Heart right ventricle (tissue), 16 donors: ENCODE data around the gene NTRK1. TPM values are rescaled to one million over a fixed set of nuclear protein-coding genes. Genes with fewer than 3 reads are reported as not detected.

Source experiments
- ATAC-seq, 8 donors: fragments of 200-7000 bp; cut with Tn5 transposase; one replicate each; pipeline ENCODE4 v1.9.1; 2020; ENCODE audit warnings: mild to moderate bottlenecking in 8 of 8, moderate library complexity in 8 of 8, moderate number of reproducible peaks in 1 of 8
- DNase-seq, 2 donors: peaks; one replicate each; pipeline ENCODE4 v3.0.0-alpha.2; 2020
- H3K27ac ChIP-seq, 10 donors: fragments of 200-600 bp; sonication (generic) in 2 of 10; one replicate each; pipeline versions ENCODE4 v1.5.0 to v1.8.0; 2020 to 2022; ENCODE audit warnings: mild to moderate bottlenecking in 3 of 10
- H3K27me3 ChIP-seq, 7 donors: fragments of 200-600 bp; one replicate each; pipeline ENCODE4 v1.8.0; 2021 to 2022; ENCODE audit warnings: mild to moderate bottlenecking in 2 of 7
- H3K36me3 ChIP-seq, 9 donors: fragments of 200-600 bp; sonication (generic) in 1 of 9; one replicate each; pipeline versions ENCODE4 v1.5.0 to v1.8.0; 2020 to 2022; ENCODE audit warnings: mild to moderate bottlenecking in 2 of 9
- H3K4me1 ChIP-seq, 9 donors: fragments of 200-600 bp; sonication (generic) in 1 of 9; one replicate each; pipeline versions ENCODE4 v1.5.0 to v1.8.0; 2020 to 2022; ENCODE audit warnings: mild to moderate bottlenecking in 4 of 9
- H3K4me3 ChIP-seq, 10 donors: fragments of 200-600 bp; sonication (generic) in 2 of 10; one replicate each; pipeline versions ENCODE4 v1.5.0 to v1.8.0; 2020 to 2022; ENCODE audit warnings: mild to moderate bottlenecking in 7 of 10, moderate library complexity in 2 of 10
- H3K9me3 ChIP-seq, 11 donors: fragments of 200-600 bp in 10 of 11; sonication (generic) in 2 of 11; one replicate each; pipeline versions ENCODE4 v1.5.0 to v1.8.0; 2013 to 2022; ENCODE audit warnings: mild to moderate bottlenecking in 2 of 11, control low read depth in 1 of 11, moderate library complexity in 1 of 11
- WGBS, 2 donors: extraction: QIAGEN DNeasy Blood & Tissue Kit; methylation state at CpG; one replicate each; pipeline ENCODE4 v1.1.7; 2013; ENCODE audit warnings: inconsistent platforms in 1 of 2; 5-methylcytosine and 5-hydroxymethylcytosine counted together
- intact Hi-C, 10 donors: fragments of 100-400 bp; cut with DNase I; formaldehyde crosslinking; loops; one replicate each; pipeline versions ENCODE4 v1.11.1 to v1.14.2; 2022
- polyA plus RNA-seq, 2 donors: library from polyadenylated mRNA; stranded (reverse); fragments of 200-250 nt; gene quantifications; one replicate each; pipeline ENCODE4 v1.2.3, GENCODE V29; 2013
- total RNA-seq, 10 donors: library from RNA; stranded (reverse); fragmentation: NEBNext Ultra II Directional in 3 of 10; extraction: Animal tissue kit (Norgen Biotek cat#: 25700) in 3 of 10; gene quantifications; one replicate each; pipeline versions ENCODE4 v1.2.1 to v1.2.4, GENCODE V29; 2021 to 2023
- TF ChIP-seq, protein P1 (sequence below), 9 donors: fragments of 200-600 bp; sonication (generic) in 2 of 9; IDR thresholded peaks; one replicate each; pipeline versions ENCODE4 v1.5.0 to v1.8.0; 2021 to 2022; ENCODE audit warnings: antibody characterized with exemption in 9 of 9, mild to moderate bottlenecking in 5 of 9, moderate library complexity in 1 of 9
- donor health status: Arrhythmogenic right ventricular cardiomyopathy.
- donor health status: ischemic (EF 13 %, LVEDD 7.1; RV severe dilation, severe dysfunction).
- donor health status: healthy with polysubstance abuse.
- donor health status: DM: no; HTN: yes; CAD: no.
- donor health status: DM: no; HTN: no; CAD: no.
- donor health status: ischemic (EF 25% LVEDD 6.9; RV normal size, moderate dysfunction).
- donor health status: ischemic (EF 25% LVEDD 5.7; RV mildly dilated, moderate dysfunction).
- donor health status: healthy.
- donor health status: DM: yes; HTN: yes; CAD: no.
- donor health status: Ischemic cardiomyopathy.
- donor health status: ischemic (EF 35%, LVEDD 5.7; RV mildly dilated, moderate dysfunction).
- donor health status: nonischemic (EF 11% LVEDD 7.7; RV severe dilation, severe dysfunction).
- donor health status: DM: yes; HTN: yes; CAD: no.
- donor health status: PGD.
- donor health status: ischemic (EF 29% LVEDD 5.4; RV normal size, mild dysfunction).
- donor health status: nonischemic (EF 23%, LVEDD 6.1; RV moderate dilation, normal function).

Gene NTRK1
- total and polyA plus RNA-seq, 12 donors = 0.15 to 3.7 (median 0.69) TPM

DNA sequence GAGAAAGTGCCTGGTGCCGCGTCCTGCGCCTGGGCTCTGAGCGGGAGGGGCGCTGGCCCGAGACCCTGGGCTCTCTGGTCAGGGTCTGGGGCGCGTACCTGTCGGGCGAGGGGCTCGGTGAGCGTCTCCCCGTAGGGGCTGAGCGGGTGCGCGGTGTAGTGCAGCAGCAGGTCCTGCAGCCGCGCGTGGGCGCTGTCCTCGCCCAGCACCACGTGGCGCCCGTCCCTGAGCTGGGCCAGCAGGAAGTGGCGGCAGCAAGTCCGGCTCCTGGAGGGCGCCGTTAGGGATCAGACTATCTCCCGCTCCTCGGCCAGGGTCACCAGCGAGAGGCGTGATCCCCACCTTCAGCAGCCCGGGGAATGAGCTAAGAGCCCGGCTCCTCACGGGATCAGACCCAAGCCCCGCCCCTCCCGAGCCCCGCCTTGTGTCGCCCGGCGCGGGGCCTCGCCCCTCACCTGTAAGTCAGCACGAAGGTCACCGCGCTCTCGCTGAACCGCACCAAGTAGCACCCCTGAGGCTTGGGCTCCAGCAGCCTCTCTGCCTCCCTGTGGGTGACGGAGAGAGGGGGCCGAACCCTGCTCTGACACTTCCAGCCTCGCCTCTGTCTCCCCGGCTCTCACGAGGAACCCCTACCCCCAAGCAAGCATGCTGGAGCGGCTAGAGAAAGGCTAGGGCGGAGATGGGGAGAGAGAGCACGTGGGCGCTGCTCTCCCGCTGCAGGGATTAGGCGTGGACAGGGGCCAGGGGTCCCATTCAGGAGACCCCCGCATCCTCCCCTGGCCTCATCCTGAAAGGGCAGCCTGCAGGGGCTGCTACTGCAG is 46.7 kb upstream of the NTRK1 start:
- ATAC-seq (peak; percentile 58 to 83 (median 68)), DNase-seq (peak; percentile 42 to 64)
- TF ChIP-seq, protein P1, sequence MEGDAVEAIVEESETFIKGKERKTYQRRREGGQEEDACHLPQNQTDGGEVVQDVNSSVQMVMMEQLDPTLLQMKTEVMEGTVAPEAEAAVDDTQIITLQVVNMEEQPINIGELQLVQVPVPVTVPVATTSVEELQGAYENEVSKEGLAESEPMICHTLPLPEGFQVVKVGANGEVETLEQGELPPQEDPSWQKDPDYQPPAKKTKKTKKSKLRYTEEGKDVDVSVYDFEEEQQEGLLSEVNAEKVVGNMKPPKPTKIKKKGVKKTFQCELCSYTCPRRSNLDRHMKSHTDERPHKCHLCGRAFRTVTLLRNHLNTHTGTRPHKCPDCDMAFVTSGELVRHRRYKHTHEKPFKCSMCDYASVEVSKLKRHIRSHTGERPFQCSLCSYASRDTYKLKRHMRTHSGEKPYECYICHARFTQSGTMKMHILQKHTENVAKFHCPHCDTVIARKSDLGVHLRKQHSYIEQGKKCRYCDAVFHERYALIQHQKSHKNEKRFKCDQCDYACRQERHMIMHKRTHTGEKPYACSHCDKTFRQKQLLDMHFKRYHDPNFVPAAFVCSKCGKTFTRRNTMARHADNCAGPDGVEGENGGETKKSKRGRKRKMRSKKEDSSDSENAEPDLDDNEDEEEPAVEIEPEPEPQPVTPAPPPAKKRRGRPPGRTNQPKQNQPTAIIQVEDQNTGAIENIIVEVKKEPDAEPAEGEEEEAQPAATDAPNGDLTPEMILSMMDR (IDR thresholded peaks at IDR 0.05) = peak in 8 of 9 donors; percentile 17 to 76 (median 64)
- H3K4me3 ChIP-seq = peak overlapping the region; percentile 12 to 56 (median 49)
- peaks cover 0 to 11% (median 0%) of the 10 kb centered on the region in 9 donors for H3K36me3 ChIP-seq
- peaks cover 12 to 51% (median 23%) of the 10 kb centered on the region in 9 donors for H3K4me1 ChIP-seq
- H3K27ac ChIP-seq = peak overlapping the region in 5 of 10 donors; percentile 19 to 93 (median 80)
- H3K9me3 ChIP-seq = no peaks in the 10 kb centered on the region
- intact Hi-C loops = no loop called here
- 12 to 13% methylated on average over 59 to 60 of the region's 60 CpGs for WGBS, 2 donors
- H3K27me3 ChIP-seq = peaks cover 0 to 14% (median 4%) of the 10 kb centered on the region in 7 donors

DNA sequence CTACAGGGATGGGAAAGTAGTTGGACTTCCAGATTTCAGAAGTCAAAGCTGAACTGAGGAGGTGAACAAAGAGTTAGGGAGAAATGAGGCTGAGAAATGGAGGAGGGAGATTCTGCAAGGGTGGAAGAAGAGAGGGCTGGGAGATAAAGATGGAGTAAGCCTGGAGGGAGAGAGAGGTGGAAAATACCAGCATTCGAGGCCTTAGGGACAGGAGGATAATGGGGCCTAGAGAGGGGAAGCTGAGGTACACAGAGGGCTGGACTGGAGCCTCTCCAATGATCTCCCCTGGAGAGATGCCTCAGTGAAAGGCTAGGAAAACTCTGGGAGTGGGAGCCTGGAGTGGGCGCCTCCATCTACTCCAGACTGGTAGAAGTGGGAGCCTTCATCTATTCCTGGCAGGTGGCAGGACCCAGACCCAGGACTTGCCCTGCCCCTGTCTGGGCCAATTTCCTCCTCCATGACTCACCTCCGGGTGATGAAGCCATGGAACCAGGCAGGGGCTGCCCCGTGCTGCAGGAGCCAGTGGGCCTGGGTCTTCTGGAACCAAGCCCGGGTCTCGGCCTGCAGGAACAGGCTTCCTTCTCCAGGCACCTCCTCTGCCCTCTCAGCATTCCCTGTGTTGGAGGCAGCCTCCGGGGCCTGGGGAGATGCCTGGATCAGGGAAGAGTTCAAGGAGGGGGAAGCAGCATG is 45.9 kb upstream of the NTRK1 start:
- 77 to 84% methylated on average over 7 of the region's 7 CpGs for WGBS, 2 donors
- intact Hi-C loops = loop anchor here in 1 of 10 donors (5.0 kb wide), 1 partner anchor 43 kb away; the partner anchor contains the start of gene INSRR
- ATAC-seq (peak in 3 of 8 donors; percentile 4 to 35 (median 15)), DNase-seq (no peak)
- TF ChIP-seq, protein P1 (IDR thresholded peaks at IDR 0.05) = no peak
- H3K27ac ChIP-seq = peak overlapping the region in 9 of 10 donors; percentile 38 to 93 (median 75)
- H3K4me3 ChIP-seq = peak overlapping the region in 6 of 10 donors; percentile 49 to 56 (median 52)
- H3K27me3 ChIP-seq = peaks cover 0 to 14% (median 4%) of the 10 kb centered on the region in 7 donors
- peaks cover 12 to 51% (median 23%) of the 10 kb centered on the region in 9 donors for H3K4me1 ChIP-seq
- peaks cover 0 to 11% (median 0%) of the 10 kb centered on the region in 9 donors for H3K36me3 ChIP-seq
- no peaks in the 10 kb centered on the region for H3K9me3 ChIP-seq

GRCh38 chr1:156815307-156815826 is 45.3 kb upstream of the NTRK1 start:
- peak overlapping the region in 9 of 10 donors; percentile 30 to 56 (median 44) for H3K4me3 ChIP-seq
- peak overlapping the region; percentile 65 to 93 (median 77) for H3K27ac ChIP-seq

More at GRCh38 chr1:156815307-156815826, 45.3 kb upstream of the NTRK1 start:
- DNase-seq (peak; percentile 57 to 77), ATAC-seq (peak; percentile 80 to 88 (median 85))
- TF ChIP-seq, protein P1 (IDR thresholded peaks at IDR 0.05) = no peak
- Histone ChIP-seq H3K27me3 (peaks cover 0 to 14% (median 4%) of the 10 kb centered on the region in 7 donors), H3K36me3 (peaks cover 0 to 11% (median 0%) of the 10 kb centered on the region in 9 donors), H3K4me1 (peaks cover 12 to 51% (median 23%) of the 10 kb centered on the region in 9 donors), H3K9me3 (no peaks in the 10 kb centered on the region)
- intact Hi-C loops = loop anchor here in 1 of 10 donors (5.0 kb wide), 1 partner anchor 42 kb away; the partner anchor contains the start of gene INSRR
- WGBS, 2 donors = 64 to 71% methylated on average over 5 of the region's 5 CpGs
